GM21576 (cell line): ENCODE data around the gene GEMIN4.
"Not testable (repeated sequence)": the region's sequence is repeated elsewhere in the genome, so short reads cannot be mapped to it uniquely, and the experiment has no call there.

Experiments
- ATAC-seq: cut with Tn5 transposase; IDR thresholded peaks from one replicate; pipeline ENCODE4 v1.9.1; 2021; ENCODE audit warnings: mild to moderate bottlenecking, moderate library complexity; ENCODE audit not compliant: unreplicated experiment

Gene GEMIN4

GRCh38 chr17:781805-782731 lies 30.0 kb upstream of the GEMIN4 start, which contains the start of the genes GLOD4 and MRM3:
Gene GLOD4, minus strand, starts transcription at chr17:782280. Its CDS starts 25 bp downstream, at chr17:782255.
Gene MRM3, plus strand, starts transcription at chr17:782353. Its CDS starts 26 bp downstream, at chr17:782379.
- ATAC-seq: peak; percentile 83

GRCh38 chr17:778096-778495 lies 26.0 kb upstream of the GEMIN4 start:
- no peak for ATAC-seq

GRCh38 chr17:774313-774584 lies 22.2 kb upstream of the GEMIN4 start:
- no peak for ATAC-seq

- ATAC-seq: no peak
These were observed 21.6 kb upstream of the GEMIN4 start for GRCh38 chr17:773467-774312.

- no peak for ATAC-seq
These were observed 21.0 kb upstream of the GEMIN4 start for GRCh38 chr17:773016-773415.

GRCh38 chr17:767076-767475 lies 15.0 kb upstream of the GEMIN4 start:
- no peak for ATAC-seq

GRCh38 chr17:760371-760770 lies 8.3 kb upstream of the GEMIN4 start:
- ATAC-seq: no peak

GRCh38 chr17:759964-760363 lies 7.9 kb upstream of the GEMIN4 start:
- no peak for ATAC-seq

GRCh38 chr17:756010-756567 lies 4.0 kb upstream of the GEMIN4 start:
- not testable (repeated sequence) for ATAC-seq

GRCh38 chr17:755319-755961 lies 3.4 kb upstream of the GEMIN4 start:
- not testable (repeated sequence) for ATAC-seq

GRCh38 chr17:753418-753817 lies 1.4 kb upstream of the GEMIN4 start:
- ATAC-seq: no peak

GRCh38 chr17:752620-753219 lies 656 bp upstream of the GEMIN4 start:
- ATAC-seq: no peak

GRCh38 chr17:751269-752001 lies 629 bp downstream of the GEMIN4 start:
- ATAC-seq: peak; percentile 27

- no peak for ATAC-seq
These were observed 1.5 kb downstream of the GEMIN4 start for GRCh38 chr17:750431-751037.

GRCh38 chr17:749359-749758 lies 2.7 kb downstream of the GEMIN4 start:
- ATAC-seq: not testable (repeated sequence)

- not testable (repeated sequence) for ATAC-seq
These were observed 3.5 kb downstream of the GEMIN4 start for GRCh38 chr17:748604-749003.

GRCh38 chr17:746783-747629 lies 5.1 kb downstream of the GEMIN4 start:
- ATAC-seq: no peak

- no peak for ATAC-seq
These were observed 5.9 kb downstream of the GEMIN4 start for GRCh38 chr17:746181-746580.

GRCh38 chr17:745406-745805 lies 6.7 kb downstream of the GEMIN4 start:
- no peak for ATAC-seq
